Epithelial cell of esophagus (primary cell): Measurements from ENCODE around the gene PRRX2.

Experiments used
- DNase-seq: peaks from one replicate; pipeline ENCODE4 v3.0.0; 2010; ENCODE audit warnings: low read depth
- H3K4me3 ChIP-seq: 2 replicates; pipeline ENCODE4 v1.5.1; 2011; ENCODE audit warnings: mild to moderate bottlenecking, low read length, control low read depth
- CTCF ChIP-seq: IDR thresholded peaks from 2 replicates; pipeline ENCODE4 v1.5.1; 2011; ENCODE audit warnings: low read depth, mild to moderate bottlenecking, low read length, control low read depth, inconsistent platforms; ENCODE audit not compliant: insufficient read depth; ENCODE audit errors: missing control alignments

The PRRX2 gene

DNA sequence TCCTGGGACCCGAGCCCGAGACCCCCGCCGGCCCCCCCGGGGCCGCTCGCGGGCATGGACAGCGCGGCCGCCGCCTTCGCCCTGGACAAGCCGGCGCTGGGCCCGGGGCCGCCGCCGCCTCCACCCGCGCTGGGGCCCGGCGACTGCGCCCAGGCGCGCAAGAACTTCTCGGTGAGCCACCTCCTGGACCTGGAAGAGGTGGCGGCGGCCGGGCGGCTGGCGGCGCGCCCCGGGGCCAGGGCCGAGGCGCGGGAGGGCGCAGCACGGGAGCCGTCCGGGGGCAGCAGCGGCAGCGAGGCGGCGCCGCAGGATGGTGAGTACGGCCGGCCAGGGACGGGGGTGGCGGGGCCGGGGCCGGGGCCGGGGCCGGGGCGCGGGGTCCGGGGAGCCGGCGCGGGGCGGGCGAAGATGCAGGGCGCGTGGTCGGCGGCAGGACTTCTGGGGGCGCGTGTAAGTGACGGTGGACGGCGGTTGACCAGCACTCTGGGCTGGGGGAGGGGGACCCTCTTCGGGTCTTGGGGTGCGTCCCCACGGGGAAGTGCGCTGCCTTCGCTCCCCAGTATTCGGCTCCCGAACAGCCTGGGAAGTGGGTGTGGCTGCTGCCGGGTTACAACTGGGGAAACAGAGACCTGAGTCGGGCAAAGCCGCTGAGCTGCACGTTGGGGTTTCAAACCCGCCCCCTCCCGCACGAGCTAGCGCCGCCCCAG is 520 bp downstream of the PRRX2 start:
- H3K4me3 ChIP-seq, result no peak overlapping the region
- TF ChIP-seq CTCF, result no peak

DNA sequence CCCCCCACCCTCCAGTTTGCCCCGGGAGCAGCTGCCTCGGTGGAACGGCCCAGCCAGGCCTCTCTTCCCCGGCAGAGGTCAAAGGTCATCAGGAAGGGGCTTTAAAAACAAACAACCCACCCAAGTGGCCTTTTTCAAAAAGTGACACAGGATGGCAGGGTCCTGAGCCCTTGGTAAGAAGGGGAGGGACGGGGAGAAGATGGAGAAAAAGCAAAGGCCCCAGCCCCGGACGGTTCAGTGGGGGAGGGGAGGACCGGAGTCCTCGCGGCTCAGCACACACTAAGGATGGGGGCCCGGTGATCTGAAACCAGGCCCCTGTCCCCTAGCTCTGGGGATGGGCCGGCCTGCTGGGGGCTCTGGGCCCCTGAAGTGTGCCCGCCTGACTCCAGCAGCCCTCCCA is 1.1 kb downstream of the PRRX2 start:
- DNase-seq, result no peak
- TF ChIP-seq CTCF, result no peak
- no peak overlapping the region for H3K4me3 ChIP-seq

More for the DNA sequence above, 520 bp downstream of the PRRX2 start:
- DNase-seq, result no peak

DNA sequence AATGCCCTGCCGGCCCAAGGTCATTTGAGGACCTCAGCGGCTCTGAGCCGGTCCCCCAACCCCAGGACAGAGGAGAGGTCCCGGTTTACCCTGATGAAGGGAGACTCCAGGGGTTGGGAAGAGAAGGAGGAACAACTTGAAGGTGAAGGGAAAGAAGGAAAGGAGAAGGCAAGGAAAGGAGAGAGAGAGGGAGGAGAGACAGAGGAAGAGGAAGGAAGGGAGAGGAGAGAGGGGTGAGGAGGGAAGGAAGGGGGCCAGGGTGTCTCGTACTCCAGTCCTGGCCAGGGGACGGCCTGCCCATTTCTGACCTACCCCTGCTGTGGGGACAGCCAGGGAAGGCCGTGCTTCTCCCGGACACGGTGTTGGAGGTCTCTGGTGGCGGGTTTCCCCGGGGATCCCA is 1.9 kb downstream of the PRRX2 start:
- no peak overlapping the region for H3K4me3 ChIP-seq
- TF ChIP-seq CTCF, result no peak
- no peak for DNase-seq

DNA sequence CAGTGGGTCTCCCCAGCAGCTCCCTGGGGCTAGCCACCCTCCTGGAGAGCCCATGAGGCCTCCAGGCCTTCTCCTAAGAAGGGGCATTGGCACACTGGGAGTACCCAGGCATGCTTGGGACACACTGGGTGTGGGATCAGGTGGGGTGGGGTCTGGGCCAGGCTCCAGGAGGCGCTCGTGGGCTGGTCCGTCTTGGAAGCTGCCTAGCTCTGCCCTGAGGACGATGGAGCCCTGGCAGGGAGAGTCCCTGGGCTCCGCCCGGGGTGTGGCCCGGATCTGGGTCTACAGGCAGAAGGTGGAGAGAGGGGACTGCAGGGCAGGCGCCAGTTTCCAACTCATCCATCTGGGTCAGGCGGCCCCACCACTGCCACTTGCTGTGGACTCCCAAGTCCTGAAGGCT is 2.4 kb downstream of the PRRX2 start:
- no peak for TF ChIP-seq CTCF
- no peak overlapping the region for H3K4me3 ChIP-seq
- no peak for DNase-seq

GRCh38 chr9:129669141-129669718 is 3.8 kb downstream of the PRRX2 start:
- no peak overlapping the region for H3K4me3 ChIP-seq
- no peak for TF ChIP-seq CTCF
- DNase-seq, result no peak

DNA sequence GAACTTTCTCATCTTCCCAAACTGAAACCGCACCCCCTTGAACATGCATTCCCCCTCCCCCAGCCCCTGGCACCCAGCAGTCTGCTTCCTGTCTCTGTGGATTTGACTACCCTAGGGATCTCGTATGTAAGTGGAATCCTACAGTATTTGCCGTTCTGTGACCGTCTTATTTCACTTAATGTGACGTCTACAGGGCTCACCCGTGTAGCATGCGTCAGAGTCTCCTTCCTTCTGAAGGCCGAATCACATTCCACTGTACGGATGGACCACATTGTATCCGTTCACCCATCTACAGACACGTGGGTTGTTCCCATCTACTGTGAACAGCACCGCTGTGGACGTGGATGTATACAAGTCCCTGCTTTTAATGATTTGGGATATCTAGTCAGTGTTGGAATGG is 4.5 kb downstream of the PRRX2 start:
- no peak overlapping the region for H3K4me3 ChIP-seq
- no peak for DNase-seq
- TF ChIP-seq CTCF, result no peak

GRCh38 chr9:129671065-129671464 is 5.6 kb downstream of the PRRX2 start:
- DNase-seq, result no peak
- no peak overlapping the region for H3K4me3 ChIP-seq
- no peak for TF ChIP-seq CTCF
